ENCODE measurements around the gene ATP2C1. TPM values are rescaled to one million over a fixed set of nuclear protein-coding genes. Genes with fewer than 3 reads are reported as not detected.

The ATP2C1 gene
- total and polyA plus RNA-seq, 2 of the 4 experiments (the other 2 are of a cell fraction), result 41.4 to 50.2 TPM

GRCh38 chr3:130941793-130942192 lies 47.9 kb downstream of the ATP2C1 start:
- no peak overlapping the region for H4K8ac ChIP-seq (ENCODE audit: low read depth in 2 of 2, low read length in 2 of 2)
- H2AK9ac ChIP-seq (replicated peaks; ENCODE audit: low read depth, low read length, poor library complexity), result no peak overlapping the region
- dilution Hi-C loops (cut with HindIII; ENCODE audit: low sequenced_read_pairs, unreplicated experiment), result no loop called here
- POLR2A ChIA-PET (ENCODE audit: unreplicated experiment), result no interaction called here
- H3K56ac ChIP-seq (ENCODE audit: extremely low read depth, insufficient read depth, low read length), result no peak overlapping the region
- H3K4ac ChIP-seq (ENCODE audit: low read depth, low read length), result no peak overlapping the region
- H2AK5ac ChIP-seq (ENCODE audit: low read depth, low read length), result no peak overlapping the region
- H4K20me1 ChIP-seq (ENCODE audit: insufficient read depth, low read length), result no peaks in the 10 kb centered on the region; the same call in 1 of the 2 replicates
- H3K14ac ChIP-seq (replicated peaks; ENCODE audit: low read depth, low read length), result no peak overlapping the region
- H3K9ac ChIP-seq (ENCODE audit: low read depth, low read length), result no peak overlapping the region
- peaks cover 5% of the 10 kb centered on the region; the same call in 1 of the 2 replicates for H3K4me1 ChIP-seq (ENCODE audit: control insufficient read depth, insufficient read depth, low read length)
- peaks cover 14 to 24% of the 10 kb centered on the region in 2 experiments for H3K79me1 ChIP-seq (ENCODE audit: low read depth in 1 of 2, low read length in 2 of 2)
- no peaks in the 10 kb centered on the region for H3K27me3 ChIP-seq (ENCODE audit: control insufficient read depth, insufficient read depth, low read length)
- H2BK15ac ChIP-seq (ENCODE audit: low read depth, low read length), result no peak overlapping the region
- H2BK120ac ChIP-seq (ENCODE audit: low read depth, low read length), result no peak overlapping the region
- H3K9me3 ChIP-seq (ENCODE audit: control insufficient read depth, insufficient read depth, low read length), result no peaks in the 10 kb centered on the region
- H2BK20ac ChIP-seq (ENCODE audit: low read depth, low read length), result no peak overlapping the region
- H4K5ac ChIP-seq (ENCODE audit: low read depth, low read length), result no peak overlapping the region
- in situ Hi-C loops (cut with MboI; ENCODE audit: low sequenced_read_pairs), result no loop called here
- peak; percentile 61 for DNase-seq
- ATAC-seq (ENCODE audit: low read depth), result peak; percentile 49; the same call in 1 of the 2 replicates
- no TSS peak for BruUV-seq (replicated peaks)
- no peak overlapping the region for H3K27ac ChIP-seq (ENCODE audit: insufficient read depth, low read length)
- no peak for TF ChIP-seq ELK1 (IDR thresholded peaks at IDR 0.05; ENCODE audit: borderline replicate concordance, low read depth, low read length)
- TF ChIP-seq USF2 (IDR thresholded peaks at IDR 0.05; ENCODE audit: low read depth, low read length), result no peak
- 0 out of 2 replicates have a peak, but pooled peaks have one; percentile 7 for TF ChIP-seq CEBPB (IDR thresholded peaks at IDR 0.05; ENCODE audit: low read depth, low read length)
- no peak for TF ChIP-seq FOS (IDR thresholded peaks at IDR 0.05; ENCODE audit: low read depth, low read length)
- TF ChIP-seq NFE2L2 (IDR thresholded peaks at IDR 0.05; ENCODE audit: low read depth, low read length), result peak; percentile 55
- no peak; the same call in 1 of the 2 replicates for TF ChIP-seq MAFK (IDR thresholded peaks at IDR 0.05; ENCODE audit: low read depth, low read length)
- TF ChIP-seq MAZ (IDR thresholded peaks at IDR 0.05; ENCODE audit: borderline replicate concordance, low read depth, low read length), result no peak
- no peak overlapping the region for H3K4me3 ChIP-seq (ENCODE audit: insufficient read depth, low read depth, low read length)
- intact Hi-C loops (cut with micrococcal nuclease), result no loop called here
- peak overlapping the region; percentile 50; the same call in 1 of the 2 replicates for H3K18ac ChIP-seq (ENCODE audit: low read depth, low read length)
- no peak overlapping the region for H3K23ac ChIP-seq (ENCODE audit: low read depth, low read length)
- H3K4me2 ChIP-seq (ENCODE audit: low read depth, low read length), result no peak overlapping the region; the same call in 1 of the 2 replicates
- peaks cover 3% of the 10 kb centered on the region; the same call in 1 of the 2 replicates for H3K9me1 ChIP-seq (ENCODE audit: insufficient read depth, low read length)
- CTCF ChIA-PET, result no interaction called here
- no peak overlapping the region for H2AFZ ChIP-seq (replicated peaks; ENCODE audit: low read length, poor library complexity)
- peaks cover 15% of the 10 kb centered on the region for H3K36me3 ChIP-seq (ENCODE audit: control insufficient read depth, insufficient read depth, low read length)
- H4K91ac ChIP-seq (ENCODE audit: insufficient read depth, low read depth, low read length), result no peak overlapping the region
- peak overlapping the region; percentile 81 for H2BK5ac ChIP-seq (ENCODE audit: low read depth, low read length, poor library complexity, severe bottlenecking)

All from IMR-90 (cell line).